H1 (cell line): ENCODE measurements around the gene ARHGEF12. TPM values are rescaled to one million over a fixed set of nuclear protein-coding genes. Genes with fewer than 3 reads are reported as not detected.

Source experiments
- CTCF ChIA-PET: fragments of 300-600 bp; sonication (Branson Sonifier 250); formaldehyde crosslinking; loops from one replicate; lab custom pipeline; 2021; ENCODE audit not compliant: partially characterized antibody; lab: Charles Lee
- POLR2A ChIA-PET: fragments of 300-600 bp; sonication (Branson Sonifier 250); formaldehyde crosslinking; loops from one replicate; lab custom pipeline; 2021; ENCODE audit warnings: inconsistent platforms; ENCODE audit not compliant: partially characterized antibody; lab: Charles Lee
- DNase-seq, 2 experiments: peaks; one replicate each; pipeline versions ENCODE4 v3.0.0 to v3.0.0-alpha.2; 2010 to 2022; ENCODE audit warnings: low spot score in 2 of 2, low read depth in 1 of 2, mixed read lengths in 1 of 2
- FAIRE-seq: peaks from 2 replicates; lab custom pipeline; 2011; peaks lifted over from hg19 to GRCh38; lab: Jason Lieb, UNC
- H2AFZ ChIP-seq: 2 replicates; pipeline ENCODE4 v1.8.1; 2012; ENCODE audit warnings: low read length, inconsistent platforms
- H2AK5ac ChIP-seq: 2 replicates; pipeline ENCODE4 v1.6.1; 2013; ENCODE audit warnings: low read depth, low read length
- H2BK120ac ChIP-seq: replicated peaks from 2 replicates; pipeline ENCODE3; 2013; ENCODE audit warnings: low read depth, low read length, inconsistent platforms
- H2BK12ac ChIP-seq: 2 replicates; pipeline ENCODE4 v1.6.1; 2013; ENCODE audit warnings: low read depth, low read length
- H2BK15ac ChIP-seq: 2 replicates; pipeline ENCODE4 v1.6.1; 2013; ENCODE audit warnings: low read length
- H2BK20ac ChIP-seq: 2 replicates; pipeline ENCODE4 v1.6.1; 2013; ENCODE audit warnings: low read length
- H2BK5ac ChIP-seq: 2 replicates; pipeline ENCODE4 v1.6.1; 2013; ENCODE audit warnings: low read depth, low read length
- H3K14ac ChIP-seq: 2 replicates; pipeline ENCODE4 v1.6.1; 2013; ENCODE audit warnings: inconsistent platforms; ENCODE audit not compliant: insufficient read length
- H3K18ac ChIP-seq: 2 replicates; pipeline ENCODE4 v1.6.1; 2013; ENCODE audit warnings: low read length; ENCODE audit errors: extremely low read depth
- H3K23ac ChIP-seq: 2 replicates; pipeline ENCODE4 v1.6.1; 2013; ENCODE audit warnings: inconsistent platforms; ENCODE audit not compliant: insufficient read length
- H3K23me2 ChIP-seq: 2 replicates; pipeline ENCODE4 v1.6.1; 2013; ENCODE audit warnings: low read depth, low read length
- H3K27ac ChIP-seq: 2 replicates; pipeline ENCODE4 v1.6.1; 2011; ENCODE audit warnings: low read depth, low read length, inconsistent platforms
- H3K27me3 ChIP-seq, 4 experiments: replicated peaks in 1 of 4; 1 replicate in 1 of 4; 2 replicates in 3 of 4; pipeline versions ENCODE4 v1.6.1 to v1.8.1; 2011 to 2013; ENCODE audit warnings: low read length in 3 of 4, mild to moderate bottlenecking in 3 of 4, inconsistent platforms in 2 of 4, mixed read lengths in 2 of 4, moderate library complexity in 1 of 4; ENCODE audit not compliant: control insufficient read depth in 3 of 4, insufficient read depth in 3 of 4; ENCODE audit errors: extremely low read depth in 1 of 4
- H3K36me3 ChIP-seq, 4 experiments: 2 replicates each; pipeline versions ENCODE4 v1.6.1 to v1.8.1; 2011 to 2013; ENCODE audit warnings: mild to moderate bottlenecking in 4 of 4, low read length in 3 of 4, moderate library complexity in 2 of 4, control low read depth in 1 of 4, inconsistent platforms in 1 of 4; ENCODE audit not compliant: insufficient read depth in 4 of 4, control insufficient read depth in 2 of 4
- H3K4ac ChIP-seq: replicated peaks from 2 replicates; pipeline ENCODE3; 2013; ENCODE audit warnings: low read length, low read depth, mixed read lengths, inconsistent platforms; ENCODE audit not compliant: insufficient read length
- H3K4me1 ChIP-seq, 4 experiments: replicated peaks in 1 of 4; 1 replicate in 1 of 4; 2 replicates in 3 of 4; pipeline versions ENCODE4 v1.6.1 to v1.8.1; 2011 to 2013; ENCODE audit warnings: low read length in 3 of 4, inconsistent platforms in 2 of 4, mixed read lengths in 1 of 4; ENCODE audit not compliant: insufficient read depth in 4 of 4, control insufficient read depth in 3 of 4
- H3K4me2 ChIP-seq, 2 experiments: 2 replicates each; pipeline versions ENCODE4 v1.6.1 to v1.8.1; 2011 to 2013; ENCODE audit warnings: low read depth in 2 of 2, low read length in 2 of 2, control low read depth in 1 of 2, inconsistent platforms in 1 of 2, mild to moderate bottlenecking in 1 of 2; ENCODE audit not compliant: insufficient read depth in 1 of 2
- H3K4me3 ChIP-seq, 4 experiments: fragments of 200-600, 300-600 bp in 1 of 4; sonication (generic), shearing (Covaris generic), sonication (Bioruptor Twin) in 1 of 4; 2 replicates each; pipeline versions ENCODE4 v1.5.1 to v1.8.1; 2011 to 2016; ENCODE audit warnings: low read length in 4 of 4, low read depth in 3 of 4, control low read depth in 2 of 4, inconsistent platforms in 2 of 4, mild to moderate bottlenecking in 2 of 4, mixed read lengths in 1 of 4, moderate library complexity in 1 of 4; ENCODE audit not compliant: insufficient read depth in 2 of 4; ENCODE audit errors: extremely low read depth in 1 of 4
- H3K56ac ChIP-seq: replicated peaks from 2 replicates; pipeline ENCODE3; 2013; ENCODE audit warnings: low read depth, mild to moderate bottlenecking, mixed read lengths, low read length, inconsistent platforms; ENCODE audit not compliant: insufficient read length
- H3K79me1 ChIP-seq: 2 replicates; pipeline ENCODE4 v1.6.1; 2013; ENCODE audit warnings: low read depth, low read length, control low read depth
- H3K79me2 ChIP-seq, 2 experiments: 2 replicates each; pipeline versions ENCODE4 v1.6.1 to v1.8.1; 2012 to 2013; ENCODE audit warnings: low read length in 2 of 2, mild to moderate bottlenecking in 2 of 2, inconsistent platforms in 1 of 2; ENCODE audit not compliant: insufficient read depth in 2 of 2, control insufficient read depth in 1 of 2
- H3K9ac ChIP-seq, 4 experiments: replicated peaks in 1 of 4; 1 replicate in 1 of 4; 2 replicates in 3 of 4; pipeline versions ENCODE4 v1.6.1 to v1.8.1; 2011 to 2013; ENCODE audit warnings: low read depth in 3 of 4, low read length in 3 of 4, control low read depth in 2 of 4, mild to moderate bottlenecking in 2 of 4, moderate library complexity in 2 of 4, inconsistent platforms in 1 of 4; ENCODE audit errors: extremely low read depth in 1 of 4
- H3K9me3 ChIP-seq, 2 experiments: 2 replicates each; pipeline versions ENCODE4 v1.6.1 to v1.8.1; 2012 to 2013; ENCODE audit warnings: mild to moderate bottlenecking in 2 of 2, moderate library complexity in 2 of 2, control low read depth in 1 of 2, inconsistent platforms in 1 of 2, low read depth in 1 of 2, low read length in 1 of 2, mixed read lengths in 1 of 2; ENCODE audit not compliant: insufficient read depth in 2 of 2
- H4K20me1 ChIP-seq, 2 experiments: replicated peaks in 1 of 2; 2 replicates each; pipeline versions ENCODE3 to v1.8.1; 2011 to 2013; ENCODE audit warnings: inconsistent platforms in 2 of 2, low read length in 2 of 2, mild to moderate bottlenecking in 1 of 2; ENCODE audit not compliant: insufficient read depth in 2 of 2, control insufficient read depth in 1 of 2
- H4K5ac ChIP-seq: 2 replicates; pipeline ENCODE4 v1.6.1; 2013; ENCODE audit warnings: low read length, low read depth, mixed read lengths, inconsistent platforms; ENCODE audit not compliant: insufficient read length
- H4K8ac ChIP-seq: 2 replicates; pipeline ENCODE4 v1.8.0; 2013; ENCODE audit warnings: mild to moderate bottlenecking, moderate library complexity, low read length, inconsistent platforms; ENCODE audit not compliant: insufficient read depth; ENCODE audit errors: extremely low read depth
- H4K91ac ChIP-seq: replicated peaks from 2 replicates; pipeline ENCODE3; 2013; ENCODE audit warnings: low read length, mixed read lengths, inconsistent platforms; ENCODE audit not compliant: insufficient read length
- KDM4A ChIP-seq: IDR thresholded peaks from one replicate; pipeline ENCODE4 v1.7.1; 2012; ENCODE audit warnings: low read depth, mild to moderate bottlenecking, moderate library complexity, low read length, inconsistent platforms; ENCODE audit not compliant: severe bottlenecking
- SP2 ChIP-seq: IDR thresholded peaks from 2 replicates; pipeline ENCODE4 v1.6.1; 2012; ENCODE audit warnings: mild to moderate bottlenecking, low read length, inconsistent platforms
- polyA plus RNA-seq, 7 experiments: library from polyadenylated mRNA; depleted of rRNA in 3 of 7; stranded (reverse) in 5 of 7; unstranded in 2 of 7; fragments of >200 nt in 5 of 7; fragments of 200-250 nt in 2 of 7; gene quantifications; 1 replicate in 5 of 7; 2 replicates in 1 of 7; 4 replicates in 1 of 7; pipeline versions ENCODE4 v1.2.1 to v1.2.3, GENCODE V29; 2011 to 2013; ENCODE audit warnings: missing spikeins in 2 of 7, mixed read lengths in 2 of 7
- total RNA-seq: library from RNA; stranded (reverse); fragmentation: NEBNext Ultra II Directional; extraction: Animal tissue kit (Norgen Biotek cat#: 25700); gene quantifications from 2 replicates; pipeline ENCODE4 v1.2.1, GENCODE V29; 2021

Gene ARHGEF12
- total and polyA plus RNA-seq, 2 of the 8 experiments (the other 6 are each of a cell fraction or from before 2014, with no cell fraction given), result 5.1 to 33.7 TPM

- no peak for DNase-seq
Measured at GRCh38 chr11:120413480-120413879, 77.3 kb downstream of the ARHGEF12 start.

More at GRCh38 chr11:120413480-120413879, 77.3 kb downstream of the ARHGEF12 start:
- H4K5ac ChIP-seq, result no peak overlapping the region
- no peak overlapping the region for H2AFZ ChIP-seq
- no peaks in the 10 kb centered on the region for H3K23me2 ChIP-seq
- no peak overlapping the region for H3K14ac ChIP-seq
- H3K79me1 ChIP-seq, result no peaks in the 10 kb centered on the region
- POLR2A ChIA-PET, result interaction anchor here (1.1 kb wide), 1 partner anchor 52 kb away, joined by 3 read pairs; no protein-coding TSS in a partner anchor
- no peaks in the 10 kb centered on the region for H3K36me3 ChIP-seq
- H3K79me2 ChIP-seq, result no peaks in the 10 kb centered on the region
- H3K23ac ChIP-seq, result no peak overlapping the region
- no peaks in the 10 kb centered on the region for H3K9me3 ChIP-seq
- H2AK5ac ChIP-seq, result no peak overlapping the region
- no peak overlapping the region for H2BK20ac ChIP-seq
- H2BK120ac ChIP-seq, result no peak overlapping the region
- no peak overlapping the region for H2BK15ac ChIP-seq
- H3K4me3 ChIP-seq, result no peak overlapping the region
- CTCF ChIA-PET, result interaction anchor here (0.9 kb wide), 1 partner anchor 18 kb away, joined by 3 read pairs; no protein-coding TSS in a partner anchor
- H4K20me1 ChIP-seq, result no peaks in the 10 kb centered on the region
- no peaks in the 10 kb centered on the region for H3K27me3 ChIP-seq
- no peak overlapping the region for H3K9ac ChIP-seq
- H4K91ac ChIP-seq, result no peak overlapping the region
- no peak overlapping the region for H3K4ac ChIP-seq
- no peak overlapping the region for H3K27ac ChIP-seq
- H3K56ac ChIP-seq, result no peak overlapping the region
- H3K18ac ChIP-seq, result no peak overlapping the region
- TF ChIP-seq SP2, result no peak
- no peak for TF ChIP-seq KDM4A
- no peak overlapping the region for H3K4me2 ChIP-seq
- FAIRE-seq, result no peak
- H2BK5ac ChIP-seq, result no peak overlapping the region
- no peak overlapping the region for H4K8ac ChIP-seq
- no peak overlapping the region for H2BK12ac ChIP-seq
- no peaks in the 10 kb centered on the region for H3K4me1 ChIP-seq
